ENCODE measurements around the gene PNMT. TPM values are rescaled to one million over a fixed set of nuclear protein-coding genes. Genes with fewer than 3 reads are reported as not detected.

The PNMT gene
- polyA plus RNA-seq, 1 of the 3 experiments (the other 2 are of a cell fraction), result 0.07 TPM

- WGBS (ENCODE audit: low lambda C conversion rate), result 93% methylated on average over 15 of the region's 23 CpGs
- Histone ChIP-seq H3K9ac (no peak overlapping the region), H3K27ac (ENCODE audit: low read depth in 2 of 2, low read length in 1 of 2) (no peak overlapping the region), H3F3A (replicated peaks; ENCODE audit: insufficient read depth) (no peaks in the 10 kb centered on the region), H2AFZ (ENCODE audit: low read depth) (no peak overlapping the region), H3K9me2 (no peaks in the 10 kb centered on the region), H3K27me3 (ENCODE audit: insufficient read depth) (no peaks in the 10 kb centered on the region), H3K4me2 (no peak overlapping the region), H3K79me2 (ENCODE audit: insufficient read depth) (no peaks in the 10 kb centered on the region), H3K4me1 (ENCODE audit: control insufficient read depth in 1 of 2, insufficient read depth in 2 of 2, low read depth in 1 of 2, low read length in 1 of 2) (peaks cover 0 to 12% of the 10 kb centered on the region in 2 experiments; a peak in 1 of 4 replicates), H3K9me3 (no peaks in the 10 kb centered on the region), H3K36me3 (replicated peaks in 1 of 2; ENCODE audit: control insufficient read depth in 1 of 2, insufficient read depth in 2 of 2, low read length in 1 of 2) (no peaks in the 10 kb centered on the region), H3K4me3 (ENCODE audit: low read depth in 2 of 2, low read length in 1 of 2) (no peak overlapping the region), H4K20me1 (ENCODE audit: insufficient read depth) (no peaks in the 10 kb centered on the region)
- peak; percentile 26 for DNase-seq
- POLR2A ChIA-PET, result interaction anchor here (1.1 to 1.4 kb wide), 3 partner anchors 10 to 51 kb away, joined by 3 to 4 read pairs (median 4); no protein-coding TSS in a partner anchor
- CTCF ChIA-PET, result interaction anchor here (0.8 to 15.8 kb wide), 9 partner anchors 11 to 122 kb away, joined by 3 to 279 read pairs (median 8); partner anchors contain the start of genes MIEN1 and PPP1R1B
- TF ChIP-seq CHD2 (IDR thresholded peaks at IDR 0.05; ENCODE audit: low read length, partially characterized antibody) (no peak), SIN3A (IDR thresholded peaks at IDR 0.05; ENCODE audit: borderline replicate concordance, low read depth, low read length) (no peak), JUND (IDR thresholded peaks at IDR 0.05) (no peak), GATA2 (CRISPR knock-in tag; IDR thresholded peaks at IDR 0.05) (no peak), FOXM1 (IDR thresholded peaks at IDR 0.05; ENCODE audit: low read depth) (no peak), FOSL2 (IDR thresholded peaks at IDR 0.05; ENCODE audit: borderline replicate concordance, low read depth) (no peak), EZH2phosphoT487 (IDR thresholded peaks at IDR 0.05; ENCODE audit: borderline replicate concordance, low read depth) (no peak), NFIC (IDR thresholded peaks at IDR 0.05; ENCODE audit: borderline replicate concordance) (no peak), RCOR1 (IDR thresholded peaks at IDR 0.05; ENCODE audit: low read length) (no peak), POLR2AphosphoS5 (IDR thresholded peaks at IDR 0.05; ENCODE audit: low read depth, low read length) (no peak), EP300 (IDR thresholded peaks at IDR 0.05; ENCODE audit: borderline replicate concordance in 1 of 2, low read depth in 1 of 2, low read length in 1 of 2) (no peak), SMC3 (IDR thresholded peaks at IDR 0.05; ENCODE audit: low read depth, low read length) (no peak), NRF1 (IDR thresholded peaks at IDR 0.05; ENCODE audit: low read depth, low read length) (no peak), ZBTB33 (IDR thresholded peaks at IDR 0.05; ENCODE audit: borderline replicate concordance, low read depth) (no peak), PBX3 (IDR thresholded peaks at IDR 0.05) (no peak)
Measured at GRCh38 chr17:39669897-39670735, 1.9 kb downstream of the PNMT start.
